Measurements from ENCODE around the gene NDUFAF8. TPM values are rescaled to one million over a fixed set of nuclear protein-coding genes. Genes with fewer than 3 reads are reported as not detected.

NDUFAF8 gene
- total RNA-seq, 1 donor from 2014 or later, result 31.6 TPM

- no peak for DNase-seq (ENCODE audit: low read depth)
- peak; percentile 72 for FAIRE-seq
- Histone ChIP-seq H3K27me3 (ENCODE audit: control insufficient read depth, insufficient read depth, low read length) (no peaks in the 10 kb centered on the region), H3K36me3 (ENCODE audit: control insufficient read depth, insufficient read depth, low read length) (peaks cover 31% of the 10 kb centered on the region), H3K4me3 (ENCODE audit: low read depth, low read length) (no peak overlapping the region)
- no peak for TF ChIP-seq CTCF (IDR thresholded peaks at IDR 0.05; ENCODE audit: insufficient read depth, low read length, severe bottlenecking)
Observed at GRCh38 chr17:81270279-81270678, 31.2 kb downstream of the NDUFAF8 start.

- Histone ChIP-seq H3K36me3 (ENCODE audit: control insufficient read depth, insufficient read depth, low read length) (peaks cover 31% of the 10 kb centered on the region), H3K4me3 (ENCODE audit: low read depth, low read length) (no peak overlapping the region), H3K27me3 (ENCODE audit: control insufficient read depth, insufficient read depth, low read length) (no peaks in the 10 kb centered on the region)
- no peak for TF ChIP-seq CTCF (IDR thresholded peaks at IDR 0.05; ENCODE audit: insufficient read depth, low read length, severe bottlenecking)
- FAIRE-seq (no peak), DNase-seq (ENCODE audit: low read depth) (no peak)
Observed at GRCh38 chr17:81271226-81271625, 32.1 kb downstream of the NDUFAF8 start.

GRCh38 chr17:81272616-81273015 lies 33.5 kb downstream of the NDUFAF8 start:
- peaks cover 37% of the 10 kb centered on the region for H3K36me3 ChIP-seq (ENCODE audit: control insufficient read depth, insufficient read depth, low read length)
- FAIRE-seq (no peak), DNase-seq (ENCODE audit: low read depth) (no peak)
- TF ChIP-seq CTCF (IDR thresholded peaks at IDR 0.05; ENCODE audit: insufficient read depth, low read length, severe bottlenecking), result no peak
- no peak overlapping the region for H3K4me3 ChIP-seq (ENCODE audit: low read depth, low read length)
- no peaks in the 10 kb centered on the region for H3K27me3 ChIP-seq (ENCODE audit: control insufficient read depth, insufficient read depth, low read length)

- no peak for TF ChIP-seq CTCF (IDR thresholded peaks at IDR 0.05; ENCODE audit: insufficient read depth, low read length, severe bottlenecking)
- Histone ChIP-seq H3K27me3 (ENCODE audit: control insufficient read depth, insufficient read depth, low read length) (no peaks in the 10 kb centered on the region), H3K36me3 (ENCODE audit: control insufficient read depth, insufficient read depth, low read length) (peaks cover 35% of the 10 kb centered on the region), H3K4me3 (ENCODE audit: low read depth, low read length) (no peak overlapping the region)
- DNase-seq (ENCODE audit: low read depth) (no peak), FAIRE-seq (no peak)
Observed at GRCh38 chr17:81273698-81274470, 34.8 kb downstream of the NDUFAF8 start.

- peaks cover 35% of the 10 kb centered on the region for H3K36me3 ChIP-seq (ENCODE audit: control insufficient read depth, insufficient read depth, low read length)
- no peaks in the 10 kb centered on the region for H3K27me3 ChIP-seq (ENCODE audit: control insufficient read depth, insufficient read depth, low read length)
- DNase-seq (ENCODE audit: low read depth), result no peak
- TF ChIP-seq CTCF (IDR thresholded peaks at IDR 0.05; ENCODE audit: insufficient read depth, low read length, severe bottlenecking), result no peak
- H3K4me3 ChIP-seq (ENCODE audit: low read depth, low read length), result no peak overlapping the region
- no peak for FAIRE-seq
Observed at GRCh38 chr17:81274471-81274855, 35.3 kb downstream of the NDUFAF8 start.

GRCh38 chr17:81276781-81277180 lies 37.7 kb downstream of the NDUFAF8 start:
- no peaks in the 10 kb centered on the region for H3K27me3 ChIP-seq (ENCODE audit: control insufficient read depth, insufficient read depth, low read length)
- no peak for TF ChIP-seq CTCF (IDR thresholded peaks at IDR 0.05; ENCODE audit: insufficient read depth, low read length, severe bottlenecking)
- H3K4me3 ChIP-seq (ENCODE audit: low read depth, low read length), result no peak overlapping the region
- H3K36me3 ChIP-seq (ENCODE audit: control insufficient read depth, insufficient read depth, low read length), result peaks cover 33% of the 10 kb centered on the region
- DNase-seq (ENCODE audit: low read depth), result no peak
- no peak for FAIRE-seq

Data from bronchial epithelial cell (primary cell).